Mesodermal cell (in vitro differentiated cells): Measurements from ENCODE around the gene ARHGEF28.

Experiments
- H3K27ac ChIP-seq: 2 replicates; pipeline ENCODE4 v1.7.0; 2013; ENCODE audit warnings: mild to moderate bottlenecking, low read depth, low read length, moderate library complexity; ENCODE audit not compliant: severe bottlenecking
- H3K36me3 ChIP-seq: 2 replicates; pipeline ENCODE4 v1.7.1; 2013; ENCODE audit warnings: mild to moderate bottlenecking, low read length, moderate library complexity; ENCODE audit not compliant: control insufficient read depth, insufficient read depth
- H3K4me1 ChIP-seq: one replicate; pipeline ENCODE4 v1.7.1; 2013; ENCODE audit warnings: mild to moderate bottlenecking, low read length; ENCODE audit not compliant: insufficient read depth, control insufficient read depth, poor library complexity, severe bottlenecking
- H3K4me3 ChIP-seq: 2 replicates; pipeline ENCODE4 v1.7.0; 2013; ENCODE audit warnings: low read length, control low read depth, mild to moderate bottlenecking; ENCODE audit not compliant: insufficient read depth, poor library complexity, severe bottlenecking; ENCODE audit errors: extremely low read depth
- H3K9me3 ChIP-seq: 2 replicates; pipeline ENCODE4 v1.7.1; 2013; ENCODE audit warnings: mild to moderate bottlenecking, low read length, moderate library complexity; ENCODE audit not compliant: control insufficient read depth
- WGBS, 2 experiments: methylation state at CpG; one replicate each; pipeline ENCODE4 v1.1.5; 2013; ENCODE audit warnings: missing lambda C conversion rate in 2 of 2; ENCODE audit not compliant: insufficient coverage in 2 of 2; 5-methylcytosine and 5-hydroxymethylcytosine counted together

ARHGEF28 gene

DNA sequence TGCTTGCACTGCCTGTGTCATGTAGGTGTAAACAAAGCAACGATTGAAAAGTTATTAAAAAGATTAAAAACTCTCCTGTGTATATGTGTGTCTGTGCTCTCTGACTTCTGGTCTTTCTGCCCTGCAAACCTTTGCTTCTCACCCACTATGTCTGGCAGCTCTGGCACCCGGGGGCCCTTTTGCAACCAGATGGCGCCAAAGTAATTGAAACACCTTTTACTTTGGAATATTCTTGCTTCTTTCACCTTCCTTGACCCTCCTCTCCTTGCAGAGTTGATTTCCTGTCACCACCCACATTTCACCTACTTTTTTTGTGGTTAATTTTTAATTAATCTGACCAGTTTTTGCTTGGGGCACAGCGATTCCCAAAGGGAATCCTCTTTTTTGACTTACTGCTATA is 275.5 kb downstream of the ARHGEF28 start:
- Histone ChIP-seq H3K27ac (no peak overlapping the region), H3K36me3 (no peaks in the 10 kb centered on the region), H3K9me3 (no peaks in the 10 kb centered on the region), H3K4me1 (no peaks in the 10 kb centered on the region), H3K4me3 (no peak overlapping the region)
- 75 to 78% methylated on average over 2 of the region's 4 CpGs for WGBS, 2 experiments

DNA sequence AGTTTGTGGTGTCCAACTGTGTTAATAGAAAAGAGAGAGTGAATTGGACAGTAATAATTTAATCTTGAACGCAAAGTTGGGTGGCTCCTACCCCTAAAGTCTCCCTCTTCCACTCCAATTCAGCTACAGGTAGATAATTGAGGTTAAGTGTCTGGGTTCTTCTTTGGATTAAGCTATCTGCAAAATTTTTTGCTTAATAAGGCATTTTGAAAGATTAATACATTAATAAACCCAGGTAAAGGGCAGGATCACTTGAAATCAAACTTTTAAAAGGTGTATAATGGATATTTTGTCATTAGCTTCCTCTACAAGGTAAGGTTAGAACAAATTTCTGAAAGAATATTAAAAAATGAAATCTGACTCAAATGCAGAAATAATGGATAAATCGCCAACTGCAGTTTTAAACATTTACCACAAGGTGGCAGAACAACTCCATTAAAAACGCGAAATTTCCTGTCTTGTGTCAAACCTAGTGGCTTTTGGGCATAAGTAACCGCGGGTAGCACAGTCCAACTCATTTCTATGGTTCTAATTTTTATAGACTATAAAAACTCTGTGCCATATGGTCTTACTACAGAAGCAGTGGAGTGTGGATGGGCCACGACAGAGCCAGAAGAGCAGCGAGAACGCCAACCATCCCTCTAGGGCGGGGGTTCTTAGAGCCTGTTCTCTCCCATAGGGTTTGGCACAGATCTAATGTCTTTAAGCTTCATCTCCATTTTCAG is 276.5 kb downstream of the ARHGEF28 start:
- 36 to 56% methylated on average over 3 to 6 of the region's 10 CpGs for WGBS, 2 experiments
- Histone ChIP-seq H3K36me3 (no peaks in the 10 kb centered on the region), H3K4me1 (no peaks in the 10 kb centered on the region), H3K4me3 (no peak overlapping the region), H3K27ac (no peak overlapping the region), H3K9me3 (no peaks in the 10 kb centered on the region)

DNA sequence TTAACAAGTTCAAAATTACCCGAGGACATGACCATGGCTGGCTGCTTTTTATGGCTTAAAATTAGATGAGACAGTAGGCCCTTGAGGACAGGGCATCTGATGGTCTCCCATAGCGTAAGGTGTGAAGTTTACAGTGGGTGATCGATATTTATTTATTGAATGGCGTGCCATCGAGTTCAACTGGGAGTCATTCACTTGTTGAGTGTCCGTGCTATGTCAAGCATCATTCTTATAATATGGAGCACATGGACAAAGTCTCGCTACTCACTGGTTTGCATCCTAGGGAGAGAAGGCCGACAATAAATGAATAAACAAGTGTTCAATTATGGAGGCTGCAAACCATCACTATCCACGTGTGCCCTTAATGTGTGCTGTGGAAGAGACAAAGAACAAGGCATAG is 277.2 kb downstream of the ARHGEF28 start:
- Histone ChIP-seq H3K27ac (no peak overlapping the region), H3K4me3 (no peak overlapping the region), H3K4me1 (no peaks in the 10 kb centered on the region), H3K36me3 (no peaks in the 10 kb centered on the region), H3K9me3 (no peaks in the 10 kb centered on the region)
- 97 to 100% methylated on average over 6 to 9 of the region's 9 CpGs for WGBS, 2 experiments

- Histone ChIP-seq H3K9me3 (no peaks in the 10 kb centered on the region), H3K4me3 (no peak overlapping the region), H3K27ac (no peak overlapping the region), H3K36me3 (no peaks in the 10 kb centered on the region), H3K4me1 (no peaks in the 10 kb centered on the region)
- 87 to 88% methylated on average over 1 to 2 of the region's 3 CpGs for WGBS, 2 experiments
Measured at GRCh38 chr5:73906277-73906676, 280.3 kb downstream of the ARHGEF28 start.

DNA sequence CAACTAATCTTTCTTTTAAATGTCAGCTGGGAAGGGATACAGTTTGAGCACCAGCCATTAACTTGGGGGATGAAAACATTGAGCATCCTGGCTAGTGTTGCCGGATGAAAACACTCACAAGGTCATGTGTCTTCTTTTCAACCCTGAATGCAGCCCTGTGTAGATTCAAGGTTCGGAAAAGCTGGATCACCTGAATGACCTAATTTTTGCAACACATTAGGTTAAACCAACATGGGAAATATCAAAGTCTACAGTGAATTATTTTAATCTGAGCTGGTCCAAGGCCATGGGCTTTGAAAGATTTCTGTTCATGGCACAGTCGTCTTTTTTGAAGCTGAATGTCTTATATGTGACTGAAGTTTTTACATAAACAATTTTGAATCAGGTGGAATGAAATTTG is 281.2 kb downstream of the ARHGEF28 start:
- Histone ChIP-seq H3K4me1 (no peaks in the 10 kb centered on the region), H3K4me3 (no peak overlapping the region), H3K27ac (no peak overlapping the region), H3K9me3 (no peaks in the 10 kb centered on the region), H3K36me3 (no peaks in the 10 kb centered on the region)
- WGBS, 2 experiments: 89 to 100% methylated on average over 2 of the region's 3 CpGs

- no CpG with 5 or more reads among the region's 2 CpGs for WGBS, 2 experiments
- no peaks in the 10 kb centered on the region for H3K36me3 ChIP-seq
- no peak overlapping the region for H3K4me3 ChIP-seq
- no peaks in the 10 kb centered on the region for H3K9me3 ChIP-seq
- H3K4me1 ChIP-seq: no peaks in the 10 kb centered on the region
- H3K27ac ChIP-seq: no peak overlapping the region
Measured at GRCh38 chr5:73908395-73908794, 282.4 kb downstream of the ARHGEF28 start.

- Histone ChIP-seq H3K9me3 (no peaks in the 10 kb centered on the region), H3K4me1 (no peaks in the 10 kb centered on the region), H3K27ac (no peak overlapping the region), H3K4me3 (no peak overlapping the region), H3K36me3 (no peaks in the 10 kb centered on the region)
- no CpG with 5 or more reads among the region's 3 CpGs for WGBS, 2 experiments
Measured at GRCh38 chr5:73908846-73909245, 282.9 kb downstream of the ARHGEF28 start.

GRCh38 chr5:73909474-73909873 is 283.5 kb downstream of the ARHGEF28 start:
- no peaks in the 10 kb centered on the region for H3K36me3 ChIP-seq
- H3K4me3 ChIP-seq: no peak overlapping the region
- WGBS, 2 experiments: 97 to 98% methylated on average over 20 to 27 of the region's 27 CpGs
- H3K4me1 ChIP-seq: no peaks in the 10 kb centered on the region
- no peak overlapping the region for H3K27ac ChIP-seq
- H3K9me3 ChIP-seq: no peaks in the 10 kb centered on the region

DNA sequence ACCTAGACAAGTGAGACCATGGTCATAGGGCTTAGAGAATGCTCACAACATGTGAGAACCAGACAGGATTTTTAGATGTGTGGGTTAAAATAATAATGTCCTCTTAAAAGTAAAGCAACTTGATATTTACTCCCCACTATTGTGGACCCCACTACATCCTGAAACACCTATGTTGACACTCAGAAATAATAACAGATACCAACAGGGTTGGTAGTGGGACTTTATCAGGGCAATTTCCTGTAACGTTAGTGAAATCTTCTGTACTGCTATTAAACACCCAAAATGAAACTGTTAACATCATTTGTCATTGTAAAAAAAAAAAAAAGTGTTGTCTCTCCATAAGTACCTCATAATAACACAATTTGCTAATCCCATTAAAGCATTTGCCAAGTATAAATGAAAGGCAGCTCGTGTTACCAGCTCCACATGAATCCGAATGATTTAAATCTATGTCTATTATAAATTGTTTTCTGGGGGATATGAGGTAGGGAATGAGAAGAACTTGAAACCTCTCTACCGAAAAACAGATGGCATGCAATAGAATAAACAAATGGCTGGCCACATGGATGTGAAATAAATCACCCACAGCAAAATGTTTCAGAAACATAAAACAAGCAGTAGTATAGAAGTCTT is 285.9 kb downstream of the ARHGEF28 start:
- no peaks in the 10 kb centered on the region for H3K36me3 ChIP-seq
- no peaks in the 10 kb centered on the region for H3K9me3 ChIP-seq
- H3K4me1 ChIP-seq: no peaks in the 10 kb centered on the region
- H3K4me3 ChIP-seq: no peak overlapping the region
- no peak overlapping the region for H3K27ac ChIP-seq
- WGBS, 2 experiments: no CpG with 5 or more reads among the region's 4 CpGs

GRCh38 chr5:73912821-73913271 is 286.9 kb downstream of the ARHGEF28 start:
- WGBS, 2 experiments: 89 to 100% methylated on average over 2 to 3 of the region's 3 CpGs

DNA sequence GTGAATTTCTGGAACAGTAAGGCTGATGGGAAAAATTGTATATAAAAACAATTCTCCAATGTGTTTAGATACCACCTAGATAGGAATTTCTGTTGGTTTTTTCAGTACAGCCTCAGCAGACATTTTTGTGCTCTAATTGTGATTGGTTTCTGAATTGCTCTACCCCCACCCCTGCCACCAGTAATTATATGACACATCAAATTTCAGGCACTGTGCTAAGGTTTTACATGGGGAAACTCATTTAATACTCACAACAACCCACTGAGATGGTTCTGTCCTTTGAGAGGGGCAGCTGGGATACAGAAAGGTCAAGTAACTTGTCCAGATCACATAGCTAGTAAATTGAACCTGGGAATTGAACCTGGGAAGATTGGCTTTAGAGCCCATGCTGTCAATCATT is 288.0 kb downstream of the ARHGEF28 start:
- H3K36me3 ChIP-seq: no peaks in the 10 kb centered on the region
- no peak overlapping the region for H3K4me3 ChIP-seq
- no peak overlapping the region for H3K27ac ChIP-seq
- no peaks in the 10 kb centered on the region for H3K9me3 ChIP-seq
- no peaks in the 10 kb centered on the region for H3K4me1 ChIP-seq

More at GRCh38 chr5:73912821-73913271, 286.9 kb downstream of the ARHGEF28 start:
- Histone ChIP-seq H3K36me3 (no peaks in the 10 kb centered on the region), H3K4me1 (no peaks in the 10 kb centered on the region), H3K27ac (no peak overlapping the region), H3K4me3 (no peak overlapping the region), H3K9me3 (no peaks in the 10 kb centered on the region)
